ENCODE measurements around the gene WNT4. TPM values are rescaled to one million over a fixed set of nuclear protein-coding genes. Genes with fewer than 3 reads are reported as not detected.

WNT4 gene
- polyA plus RNA-seq, 2 of the 4 experiments (the other 2 are of a cell fraction) = 0.23 to 0.62 TPM

- no peak for ATAC-seq
Observed at GRCh38 chr1:22104865-22105437, 37.9 kb downstream of the WNT4 start.

GRCh38 chr1:22104094-22104493 is 38.8 kb downstream of the WNT4 start:
- no peak for FAIRE-seq
- POLR2A ChIA-PET = no interaction called here
- TF ChIP-seq JUNB (IDR thresholded peaks at IDR 0.05) (no peak), ELK1 (IDR thresholded peaks at IDR 0.05; ENCODE audit: low read depth, low read length) (no peak), RAD21 (conservative IDR thresholded peaks at IDR 0.05 in 1 of 2, IDR thresholded peaks at IDR 0.05 in 1 of 2) (no peak), CHD2 (IDR thresholded peaks at IDR 0.05; ENCODE audit: low read length, partially characterized antibody) (no peak), EP300 (IDR thresholded peaks at IDR 0.05) (no peak), USF2 (IDR thresholded peaks at IDR 0.05) (no peak), CBX2 (IDR thresholded peaks at IDR 0.05; ENCODE audit: borderline replicate concordance, low read depth) (no peak), FOXS1 (CRISPR knock-in tag; IDR thresholded peaks at IDR 0.05) (no peak), HMGXB4 (CRISPR knock-in tag; IDR thresholded peaks at IDR 0.05; ENCODE audit: borderline replicate concordance) (no peak), HOXA7 (CRISPR knock-in tag; IDR thresholded peaks at IDR 0.05) (no peak), POLR2A (IDR thresholded peaks at IDR 0.05; ENCODE audit: low read length) (no peak), JUN (IDR thresholded peaks at IDR 0.05) (no peak), EHF (CRISPR knock-in tag; IDR thresholded peaks at IDR 0.05) (no peak), NPAS2 (CRISPR knock-in tag; IDR thresholded peaks at IDR 0.05; ENCODE audit: borderline replicate concordance) (no peak), FOSB (CRISPR knock-in tag; IDR thresholded peaks at IDR 0.05) (no peak), ESRRA (IDR thresholded peaks at IDR 0.05; ENCODE audit: borderline replicate concordance, low read length) (no peak), TP53 (CRISPR knock-in tag; IDR thresholded peaks at IDR 0.05) (no peak), CEBPB (IDR thresholded peaks at IDR 0.05) (no peak)

More at GRCh38 chr1:22104865-22105437, 37.9 kb downstream of the WNT4 start:
- TF ChIP-seq CBX8 (IDR thresholded peaks at IDR 0.05) = no peak
- TF ChIP-seq CEBPB (IDR thresholded peaks at IDR 0.05) = no peak
- TF ChIP-seq ESRRA (IDR thresholded peaks at IDR 0.05; ENCODE audit: borderline replicate concordance, low read length) = no peak
- TF ChIP-seq PHF8 (IDR thresholded peaks at IDR 0.05; ENCODE audit: borderline replicate concordance, low read depth) = no peak
- TF ChIP-seq HDAC2 (IDR thresholded peaks at IDR 0.05) = no peak
- no peak for TF ChIP-seq HMGXB4 (CRISPR knock-in tag; IDR thresholded peaks at IDR 0.05; ENCODE audit: borderline replicate concordance)
- no peak for TF ChIP-seq BCL3 (IDR thresholded peaks at IDR 0.05)
- TF ChIP-seq MAFK (IDR thresholded peaks at IDR 0.05; ENCODE audit: partially characterized antibody) = no peak
- TF ChIP-seq PBX3 (IDR thresholded peaks at IDR 0.05) = no peak
- Histone ChIP-seq H3K9me3 (no peaks in the 10 kb centered on the region), H3K27ac (no peak overlapping the region), H3K4me3 (no peak overlapping the region), H3K4me2 (no peak overlapping the region), H3K4me1 (no peaks in the 10 kb centered on the region)
- 93% methylated on average over 6 of the region's 6 CpGs for WGBS (ENCODE audit: missing lambda C conversion rate)
- POLR2A ChIA-PET = no interaction called here
- no peak for DNase-seq (ENCODE audit: low read depth in 1 of 2, low spot score in 1 of 2)
- FAIRE-seq = no peak
- CTCF ChIA-PET = interaction anchor here (0.6 to 3.1 kb wide), 17 partner anchors 8 to 584 kb away, joined by 3 to 23 read pairs (median 3); no protein-coding TSS in a partner anchor

More at GRCh38 chr1:22104094-22104493, 38.8 kb downstream of the WNT4 start:
- H3K4me2 ChIP-seq = no peak overlapping the region
- no peaks in the 10 kb centered on the region for H3K9me3 ChIP-seq
- H3K4me3 ChIP-seq = no peak overlapping the region
- ATAC-seq (no peak), DNase-seq (ENCODE audit: low read depth in 1 of 2, low spot score in 1 of 2) (no peak)
- no peak overlapping the region for H3K27ac ChIP-seq
- CTCF ChIA-PET = interaction anchor here (1.4 kb wide), 1 partner anchor 312 kb away, joined by 6 read pairs; no protein-coding TSS in a partner anchor
- H3K4me1 ChIP-seq = no peaks in the 10 kb centered on the region
- WGBS (ENCODE audit: missing lambda C conversion rate) = 91% methylated on average over 6 of the region's 6 CpGs

Measured in A549 (cell line).